ENCODE measurements around the gene C1QTNF2. TPM values are rescaled to one million over a fixed set of nuclear protein-coding genes. Genes with fewer than 3 reads are reported as not detected.

Gene C1QTNF2
- not detected for polyA plus RNA-seq

DNA sequence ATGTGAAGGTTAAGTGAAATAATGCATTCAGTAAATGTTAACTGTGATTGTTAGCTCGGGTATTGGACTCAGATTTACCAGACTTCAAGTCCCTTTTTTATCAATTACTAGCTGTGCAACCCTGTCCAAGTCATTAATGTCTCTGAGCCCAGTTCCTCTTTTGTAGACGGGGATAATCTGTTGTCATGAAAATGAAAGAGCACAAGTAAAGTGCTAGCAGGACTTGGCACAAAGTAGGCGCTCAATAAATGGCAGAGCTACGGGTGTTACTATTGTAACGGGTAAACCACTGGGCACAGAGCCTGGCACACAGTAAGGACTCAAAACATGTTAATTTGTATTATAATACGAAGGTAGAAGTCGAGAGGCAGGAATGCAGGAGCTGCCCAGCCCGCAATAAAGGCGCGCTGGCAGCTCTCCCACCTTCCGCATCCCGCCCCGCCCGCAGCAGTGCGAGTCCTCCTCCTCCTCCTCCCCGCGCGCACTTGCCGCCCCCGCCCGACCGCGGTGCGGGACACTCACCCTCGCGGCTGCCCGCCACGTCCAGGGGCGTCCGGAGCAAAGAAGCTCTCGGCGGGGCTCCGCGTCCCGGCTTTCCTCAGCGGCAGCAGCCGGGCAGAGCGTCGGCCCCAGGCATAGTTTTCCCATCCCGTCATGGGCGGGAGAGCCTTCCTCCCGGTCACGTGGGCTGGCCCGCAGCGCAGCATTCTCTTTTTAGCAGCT, at the start of gene C1QTNF2:
Gene C1QTNF2 (minus strand): TSS at position 637 of the 723 bp plus-strand sequence. CDS start 15,615 bp downstream, outside the sequence.
- Mint-ChIP-seq H3K27ac (no peak within 1 kb of the TSS), H3K4me1 (peaks cover 2 to 8% (median 7%) of the 10 kb centered on the region in 3 donors), H3K36me3 (no peaks in the 10 kb centered on the region), H3K4me3 (peak within 1 kb of the TSS; percentile 10 to 93 (median 75)), H3K9me3 (no peaks in the 10 kb centered on the region), H3K27me3 (peaks cover 43% of the 10 kb centered on the region)

DNA sequence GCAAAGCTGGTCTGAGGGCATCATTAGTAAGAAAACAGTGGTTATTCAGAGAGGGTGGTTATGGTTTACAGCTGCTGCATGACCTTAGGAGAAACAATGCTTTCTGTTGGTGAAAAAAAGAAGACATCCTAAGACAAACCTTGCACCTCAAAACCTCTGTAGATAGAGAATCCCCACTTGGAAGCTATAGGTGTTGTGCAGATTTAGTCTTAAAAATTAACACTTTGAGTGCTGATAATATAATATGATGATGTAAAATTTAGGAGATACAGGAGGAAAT, 49.8 kb upstream of the C1QTNF2 start:
- H3K27me3 Mint-ChIP-seq, result no peaks in the 10 kb centered on the region
- H3K4me3 Mint-ChIP-seq, result peak overlapping the region; percentile 96 to 100 (median 98)
- peak overlapping the region in 1 of 3 donors; percentile 98 for H3K27ac Mint-ChIP-seq
- H3K36me3 Mint-ChIP-seq, result peaks cover 2% of the 10 kb centered on the region
- peaks cover 41 to 69% (median 65%) of the 10 kb centered on the region in 3 donors for H3K4me1 Mint-ChIP-seq
- H3K9me3 Mint-ChIP-seq, result no peaks in the 10 kb centered on the region

- Mint-ChIP-seq H3K9me3 (no peaks in the 10 kb centered on the region), H3K36me3 (peaks cover under 1% of the 10 kb centered on the region), H3K4me3 (peak overlapping the region; percentile 96 to 100 (median 98)), H3K27me3 (no peaks in the 10 kb centered on the region), H3K27ac (peak overlapping the region; percentile 97 to 100 (median 98)), H3K4me1 (peaks cover 37 to 63% (median 59%) of the 10 kb centered on the region in 3 donors)
These were observed 49.3 kb upstream of the C1QTNF2 start for GRCh38 chr5:160419458-160420330.

DNA sequence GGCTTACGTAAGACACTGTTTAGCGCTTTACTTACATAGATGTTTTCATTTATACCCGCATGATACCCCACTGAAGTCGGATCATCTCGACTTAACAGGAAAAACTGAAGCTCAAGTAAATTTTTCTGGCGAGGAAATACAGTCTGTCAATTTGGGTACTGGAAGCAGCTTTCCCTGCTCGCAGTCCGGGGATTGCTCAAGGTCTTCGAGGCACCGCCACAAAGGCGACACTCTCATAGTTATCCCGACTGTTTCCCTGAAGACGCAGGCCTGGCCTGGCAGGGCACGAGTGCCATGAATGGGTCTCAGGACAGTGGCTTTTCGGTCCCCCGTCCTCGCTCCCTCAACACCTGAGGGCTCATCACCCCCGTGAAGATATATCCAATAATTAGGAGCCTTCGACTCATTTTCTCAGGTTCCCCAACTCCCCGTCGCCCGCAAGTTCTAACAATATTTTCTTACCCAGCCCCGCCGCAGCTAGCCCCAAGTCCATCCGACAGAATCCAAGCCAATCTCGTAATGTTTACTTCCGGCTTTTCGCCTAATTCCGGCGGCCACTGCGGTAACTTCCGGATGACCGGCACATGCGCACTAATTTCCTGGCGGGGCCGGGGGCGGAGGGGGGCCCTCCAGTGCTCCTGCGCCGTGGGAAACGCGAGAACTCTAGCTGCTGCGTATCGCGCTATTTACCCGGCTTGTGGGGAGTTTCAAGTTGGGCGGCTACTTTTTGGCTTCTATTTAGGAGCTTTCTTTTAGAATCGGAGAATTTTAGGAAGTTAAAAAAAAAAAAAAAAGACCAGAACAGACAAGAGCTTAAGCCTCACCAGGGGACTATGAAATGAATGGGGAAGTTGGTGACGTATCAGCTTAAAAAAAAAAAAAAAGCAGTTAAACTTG, 48.4 kb upstream of the C1QTNF2 start, which contains the start of gene SLU7:
Gene SLU7 (minus strand): TSS at position 521 of the 897 bp plus-strand sequence. CDS start 3,787 bp downstream, outside the sequence.
- Mint-ChIP-seq H3K9me3 (no peaks in the 10 kb centered on the region), H3K4me1 (peaks cover 32 to 55% (median 54%) of the 10 kb centered on the region in 3 donors), H3K27me3 (no peaks in the 10 kb centered on the region), H3K27ac (peak within 1 kb of the TSS; percentile 97 to 100 (median 98)), H3K4me3 (peak within 1 kb of the TSS; percentile 96 to 100 (median 98)), H3K36me3 (no peaks in the 10 kb centered on the region)

DNA sequence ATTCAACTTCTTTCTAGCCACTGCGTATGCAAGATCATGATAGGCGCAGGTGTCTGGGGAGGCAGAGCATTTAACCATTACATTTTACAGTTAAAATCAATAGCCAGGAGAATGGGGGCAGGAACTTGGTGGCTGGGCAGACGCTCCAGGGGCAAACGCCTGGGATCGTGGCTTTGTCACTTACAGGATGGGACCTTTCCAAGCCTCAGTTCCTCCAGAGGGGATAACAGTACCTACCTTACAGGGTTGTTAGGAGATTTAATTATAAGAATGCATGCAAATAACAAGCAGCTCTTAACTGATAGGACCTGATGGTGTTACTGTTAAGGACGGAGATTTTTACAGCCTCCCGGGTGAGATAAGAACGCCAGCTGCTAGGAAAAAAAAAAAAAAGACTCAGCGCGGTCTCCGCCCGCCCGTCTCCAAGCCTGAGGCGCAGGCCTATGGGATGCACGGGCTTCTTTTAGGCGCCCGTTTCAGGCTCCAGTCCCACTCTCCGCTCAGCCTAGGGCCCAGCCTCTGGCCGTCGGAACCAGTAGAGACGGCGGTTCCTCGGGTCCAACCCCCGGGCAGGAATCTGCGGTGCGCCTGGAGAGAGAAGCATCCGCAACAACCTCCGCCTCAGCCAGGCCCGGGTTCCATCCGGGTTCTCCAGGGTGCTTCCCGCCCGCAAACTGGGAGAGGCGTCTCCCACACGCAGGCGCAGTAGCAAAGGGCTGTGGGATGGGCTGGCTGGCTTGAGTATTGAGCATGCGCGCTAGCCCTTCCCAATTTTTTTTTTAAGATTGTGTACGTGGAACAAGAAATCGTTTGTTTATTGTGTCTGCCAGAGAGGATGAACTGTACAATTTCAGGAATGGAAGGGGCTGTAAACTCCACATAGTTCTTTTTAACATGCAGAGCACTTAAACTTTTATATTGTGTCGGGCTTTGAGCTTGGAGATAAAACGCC, 29.3 kb upstream of the C1QTNF2 start, which contains the start of gene FAM200C:
Gene FAM200C (minus strand): TSS at position 653 of the 952 bp plus-strand sequence. CDS start 4,564 bp downstream, outside the sequence.
- Mint-ChIP-seq H3K36me3 (peaks cover 5% of the 10 kb centered on the region), H3K27ac (peak within 1 kb of the TSS; percentile 74 to 96 (median 86)), H3K4me1 (peaks cover 12 to 16% (median 13%) of the 10 kb centered on the region in 3 donors), H3K4me3 (peak within 1 kb of the TSS; percentile 88 to 96 (median 93)), H3K9me3 (no peaks in the 10 kb centered on the region), H3K27me3 (no peaks in the 10 kb centered on the region)

GRCh38 chr5:160398806-160399205, 28.4 kb upstream of the C1QTNF2 start:
- Mint-ChIP-seq H3K36me3 (peaks cover 5% of the 10 kb centered on the region), H3K9me3 (no peaks in the 10 kb centered on the region), H3K4me1 (peaks cover 12 to 16% (median 13%) of the 10 kb centered on the region in 3 donors), H3K27ac (peak overlapping the region in 1 of 3 donors; percentile 74), H3K4me3 (peak overlapping the region in 3 of 4 donors; percentile 88 to 96 (median 96)), H3K27me3 (no peaks in the 10 kb centered on the region)

GRCh38 chr5:160397492-160397891, 27.1 kb upstream of the C1QTNF2 start:
- H3K27me3 Mint-ChIP-seq, result no peaks in the 10 kb centered on the region
- peaks cover 12 to 16% (median 13%) of the 10 kb centered on the region in 3 donors for H3K4me1 Mint-ChIP-seq
- H3K27ac Mint-ChIP-seq, result no peak overlapping the region

GRCh38 chr5:160395111-160395510, 24.7 kb upstream of the C1QTNF2 start:
- Mint-ChIP-seq H3K9me3 (no peaks in the 10 kb centered on the region), H3K27ac (no peak overlapping the region), H3K4me3 (peak overlapping the region in 1 of 4 donors; percentile 14), H3K36me3 (no peaks in the 10 kb centered on the region), H3K4me1 (peaks cover 9 to 14% (median 11%) of the 10 kb centered on the region in 3 donors), H3K27me3 (no peaks in the 10 kb centered on the region)

More at GRCh38 chr5:160397492-160397891, 27.1 kb upstream of the C1QTNF2 start:
- H3K9me3 Mint-ChIP-seq, result no peaks in the 10 kb centered on the region
- no peaks in the 10 kb centered on the region for H3K36me3 Mint-ChIP-seq
- H3K4me3 Mint-ChIP-seq, result no peak overlapping the region

DNA sequence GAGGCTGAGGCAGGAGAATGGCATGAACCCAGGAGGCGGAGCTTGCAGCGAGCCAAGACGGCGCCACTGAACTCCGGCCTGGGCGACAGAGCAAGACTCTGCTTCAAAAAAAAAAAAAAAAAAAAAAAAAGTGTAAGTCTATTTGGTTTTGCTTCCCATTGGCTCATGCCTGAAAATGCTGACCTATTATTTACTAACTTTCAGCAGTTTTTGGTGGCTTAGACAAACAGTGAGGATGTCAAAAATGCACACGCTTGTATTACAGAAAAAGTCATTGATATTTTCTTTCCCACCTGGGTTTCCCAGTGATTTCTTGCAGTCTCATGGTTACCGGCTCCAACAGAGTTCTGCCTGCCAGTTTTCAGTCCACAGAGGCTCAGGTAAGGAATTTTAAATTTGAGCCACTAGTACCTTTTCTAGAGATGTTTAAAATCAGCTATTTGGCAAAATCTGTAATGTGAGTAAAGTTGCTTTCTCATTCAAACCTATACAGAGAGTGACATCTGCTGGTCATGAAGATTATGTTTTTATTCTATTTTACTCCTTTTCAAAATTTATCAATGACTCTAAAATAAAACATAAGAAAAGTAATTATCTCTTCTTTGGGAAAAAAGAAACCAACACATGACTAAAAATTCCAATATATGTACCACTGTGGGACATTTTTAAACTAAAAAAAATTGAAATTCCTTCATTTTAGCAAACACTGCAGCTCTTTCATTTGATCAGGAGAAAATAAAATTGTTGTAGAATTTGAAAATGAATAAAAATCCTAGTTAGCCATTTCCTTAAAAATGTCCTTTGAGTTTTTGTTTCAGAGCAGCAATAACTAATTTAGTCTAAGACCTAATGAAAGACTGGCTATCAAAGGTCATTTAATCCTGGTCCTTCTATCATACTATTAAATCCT, 20.6 kb upstream of the C1QTNF2 start:
- no peak overlapping the region for H3K4me3 Mint-ChIP-seq
- H3K27me3 Mint-ChIP-seq, result no peaks in the 10 kb centered on the region
- no peaks in the 10 kb centered on the region for H3K4me1 Mint-ChIP-seq
- peaks cover 2 to 12% (median 7%) of the 10 kb centered on the region in 3 donors for H3K9me3 Mint-ChIP-seq
- peaks cover 4% of the 10 kb centered on the region for H3K36me3 Mint-ChIP-seq
- no peak overlapping the region for H3K27ac Mint-ChIP-seq

GRCh38 chr5:160387445-160387844, 17.0 kb upstream of the C1QTNF2 start:
- Mint-ChIP-seq H3K27ac (no peak overlapping the region), H3K4me3 (peak overlapping the region in 1 of 4 donors; percentile 49)

DNA sequence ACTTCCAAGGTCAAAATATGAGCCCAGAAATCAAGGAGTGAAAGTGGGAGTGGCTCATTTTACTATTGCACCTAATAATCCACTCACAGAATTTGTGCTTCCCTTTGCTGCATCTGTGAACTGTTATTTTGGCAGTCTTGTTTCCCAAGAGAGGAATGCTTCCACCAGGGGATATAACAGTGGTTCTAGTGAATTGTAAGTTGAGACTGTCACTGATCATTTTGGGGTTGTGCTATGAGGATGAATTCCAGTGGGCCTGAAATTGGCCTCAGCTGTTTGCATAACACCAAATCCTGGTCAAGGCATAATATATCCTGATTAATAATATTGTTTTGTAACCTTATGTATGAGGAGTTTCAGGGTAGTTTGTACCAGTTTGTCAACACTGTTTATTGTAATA, 15.1 kb upstream of the C1QTNF2 start:
- H3K36me3 Mint-ChIP-seq, result peaks cover 4% of the 10 kb centered on the region
- H3K27me3 Mint-ChIP-seq, result no peaks in the 10 kb centered on the region
- peaks cover 3 to 12% (median 8%) of the 10 kb centered on the region in 3 donors for H3K9me3 Mint-ChIP-seq
- peaks cover 6 to 11% (median 8%) of the 10 kb centered on the region in 3 donors for H3K4me1 Mint-ChIP-seq
- no peak overlapping the region for H3K4me3 Mint-ChIP-seq
- H3K27ac Mint-ChIP-seq, result no peak overlapping the region

More at GRCh38 chr5:160387445-160387844, 17.0 kb upstream of the C1QTNF2 start:
- H3K9me3 Mint-ChIP-seq, result peaks cover 3 to 12% (median 8%) of the 10 kb centered on the region in 3 donors
- H3K36me3 Mint-ChIP-seq, result peaks cover 4% of the 10 kb centered on the region
- peaks cover 6 to 8% (median 7%) of the 10 kb centered on the region in 3 donors for H3K4me1 Mint-ChIP-seq
- no peaks in the 10 kb centered on the region for H3K27me3 Mint-ChIP-seq

- no peaks in the 10 kb centered on the region for H3K27me3 Mint-ChIP-seq
- H3K36me3 Mint-ChIP-seq, result peaks cover 4% of the 10 kb centered on the region
- H3K27ac Mint-ChIP-seq, result no peak overlapping the region
- peaks cover 3 to 12% (median 8%) of the 10 kb centered on the region in 3 donors for H3K9me3 Mint-ChIP-seq
- no peak overlapping the region for H3K4me3 Mint-ChIP-seq
- H3K4me1 Mint-ChIP-seq, result peaks cover 6 to 11% (median 8%) of the 10 kb centered on the region in 3 donors
These were observed 14.3 kb upstream of the C1QTNF2 start for GRCh38 chr5:160384681-160385080.
